Measurements from ENCODE around the gene HOATZ.

- no peak for TF ChIP-seq ELF4 (IDR thresholded peaks at IDR 0.05)
- no peak for TF ChIP-seq TARDBP (IDR thresholded peaks at IDR 0.05)
- no peak for TF ChIP-seq FOXM1 (IDR thresholded peaks at IDR 0.05; ENCODE audit: borderline replicate concordance)
- no peak for TF ChIP-seq FOXK2 (IDR thresholded peaks at IDR 0.05)
- no peak for TF ChIP-seq SP1 (IDR thresholded peaks at IDR 0.05)
Observed at GRCh38 chr11:111561791-111562325, 47.3 kb downstream of the HOATZ start.

All from HEK293T (cell line).